Heart left ventricle (tissue), 16 donors: ENCODE measurements around the gene MRPS33. TPM values are rescaled to one million over a fixed set of nuclear protein-coding genes. Genes with fewer than 3 reads are reported as not detected.

Source experiments
- ATAC-seq, 4 donors: fragments of 200-7000 bp; cut with Tn5 transposase; one replicate each; pipeline ENCODE4 v1.9.1; 2020 to 2022; ENCODE audit warnings: moderate library complexity in 4 of 4, mild to moderate bottlenecking in 3 of 4, moderate number of reproducible peaks in 1 of 4
- DNase-seq, 5 donors: peaks; one replicate each; pipeline ENCODE4 v3.0.0-alpha.2; 2020
- H3K27ac ChIP-seq, 12 donors: fragments of 200-600 bp; sonication (generic) in 4 of 12; one replicate each; pipeline versions ENCODE4 v1.5.0 to v1.8.0; 2016 to 2022; ENCODE audit warnings: mild to moderate bottlenecking in 2 of 12
- H3K27me3 ChIP-seq, 9 donors: fragments of 200-600 bp; sonication (generic) in 2 of 9; one replicate each; pipeline versions ENCODE4 v1.5.1 to v1.8.0; 2016 to 2022; ENCODE audit warnings: mild to moderate bottlenecking in 3 of 9
- H3K36me3 ChIP-seq, 9 donors: fragments of 200-600 bp; sonication (generic) in 2 of 9; one replicate each; pipeline versions ENCODE4 v1.5.0 to v1.8.0; 2018 to 2022; ENCODE audit warnings: mild to moderate bottlenecking in 2 of 9
- H3K4me1 ChIP-seq, 12 donors: fragments of 200-600 bp; sonication (generic) in 4 of 12; one replicate each; pipeline versions ENCODE4 v1.5.0 to v1.8.0; 2016 to 2022; ENCODE audit warnings: mild to moderate bottlenecking in 3 of 12
- H3K4me3 ChIP-seq, 12 donors: fragments of 200-600 bp; sonication (generic) in 4 of 12; one replicate each; pipeline versions ENCODE4 v1.5.0 to v1.8.0; 2017 to 2022; ENCODE audit warnings: mild to moderate bottlenecking in 9 of 12, moderate library complexity in 4 of 12
- H3K9me3 ChIP-seq, 12 donors: fragments of 200-600 bp; sonication (generic) in 4 of 12; one replicate each; pipeline versions ENCODE4 v1.5.0 to v1.8.0; 2016 to 2022; ENCODE audit warnings: mild to moderate bottlenecking in 1 of 12
- CTCF ChIP-seq, 12 donors: fragments of 200-600 bp; sonication (generic) in 4 of 12; IDR thresholded peaks; one replicate each; pipeline versions ENCODE4 v1.5.0 to v1.8.0; 2018 to 2022; ENCODE audit warnings: antibody characterized with exemption in 12 of 12, mild to moderate bottlenecking in 5 of 12
- POLR2A ChIP-seq, 2 donors: fragments of 450-650 bp; IDR thresholded peaks; one replicate each; pipeline ENCODE4 v1.6.1; 2017; ENCODE audit warnings: antibody characterized with exemption in 2 of 2, mild to moderate bottlenecking in 2 of 2, moderate library complexity in 2 of 2
- WGBS, 4 donors: extraction: QIAGEN DNeasy Blood & Tissue Kit in 2 of 4; methylation state at CpG; one replicate each; pipeline versions ENCODE4 v1.1.5 to v1.1.7; 2013 to 2018; 5-methylcytosine and 5-hydroxymethylcytosine counted together
- intact Hi-C, 10 donors: fragments of 100-400 bp; cut with DNase I; formaldehyde crosslinking; loops; one replicate each; pipeline versions ENCODE4 v1.11.1 to v1.14.2; 2022
- polyA plus RNA-seq, 2 donors: library from polyadenylated mRNA; stranded (reverse); fragments of 200-250 nt; gene quantifications; one replicate each; pipeline ENCODE4 v1.2.3, GENCODE V29; 2013
- total RNA-seq, 9 donors: library from RNA; depleted of rRNA in 2 of 9; stranded (reverse); fragments of >200 nt in 2 of 9; fragmentation: NEBNext Ultra II Directional in 3 of 9; extraction: Animal tissue kit (Norgen Biotek cat#: 25700) in 3 of 9; gene quantifications; one replicate each; pipeline versions ENCODE4 v1.1.0 to v1.2.4, GENCODE V29; 2016 to 2023
- donor health status: ischemic (EF 13 %, LVEDD 7.1; RV severe dilation, severe dysfunction).
- donor health status: healthy with polysubstance abuse.
- donor health status: DM: no; HTN: yes; CAD: no.
- donor health status: DM: no; HTN: no; CAD: no.
- donor health status: ischemic (EF 25% LVEDD 6.9; RV normal size, moderate dysfunction).
- donor health status: ischemic (EF 25% LVEDD 5.7; RV mildly dilated, moderate dysfunction).
- donor health status: healthy.
- donor health status: DM: yes; HTN: yes; CAD: no.
- donor health status: ischemic (EF 35%, LVEDD 5.7; RV mildly dilated, moderate dysfunction).
- donor health status: nonischemic (EF 11% LVEDD 7.7; RV severe dilation, severe dysfunction).
- donor health status: DM: yes; HTN: yes; CAD: no.
- donor health status: PGD.
- donor health status: ischemic (EF 29% LVEDD 5.4; RV normal size, mild dysfunction).
- donor health status: nonischemic (EF 23%, LVEDD 6.1; RV moderate dilation, normal function).

Gene MRPS33
- total and polyA plus RNA-seq, 11 donors: 43.7 to 146 (median 105) TPM

- H3K4me3 ChIP-seq: no peak overlapping the region
- no peak overlapping the region for H3K27ac ChIP-seq
- intact Hi-C loops: no loop called here
- peaks cover 0 to 27% (median 3%) of the 10 kb centered on the region in 12 donors for H3K9me3 ChIP-seq
- no peaks in the 10 kb centered on the region for H3K4me1 ChIP-seq
- ATAC-seq: no peak
- TF ChIP-seq CTCF (IDR thresholded peaks at IDR 0.05) (peak in 2 of 12 donors; percentile 10 to 24), POLR2A (IDR thresholded peaks at IDR 0.05) (no peak)
- WGBS, 4 donors: 48 to 59% (median 50%) methylated on average over 3 of the region's 3 CpGs
- no peaks in the 10 kb centered on the region for H3K36me3 ChIP-seq
- DNase-seq: no peak
- peaks cover 0 to 8% (median 0%) of the 10 kb centered on the region in 9 donors for H3K27me3 ChIP-seq
Measured at GRCh38 chr7:141027043-141027442, 12.3 kb upstream of the MRPS33 start.

GRCh38 chr7:141024668-141025067, 9.9 kb upstream of the MRPS33 start:
- Histone ChIP-seq H3K36me3 (no peaks in the 10 kb centered on the region), H3K9me3 (peaks cover 0 to 27% (median 3%) of the 10 kb centered on the region in 12 donors), H3K4me3 (no peak overlapping the region), H3K4me1 (no peaks in the 10 kb centered on the region), H3K27ac (no peak overlapping the region), H3K27me3 (peaks cover 0 to 2% (median 0%) of the 10 kb centered on the region in 9 donors)
- no peak for ATAC-seq
- WGBS, 4 donors: 75 to 91% (median 86%) methylated on average over 1 of the region's 1 CpG
- no peak for DNase-seq
- TF ChIP-seq CTCF (IDR thresholded peaks at IDR 0.05) (no peak), POLR2A (IDR thresholded peaks at IDR 0.05) (no peak)
- intact Hi-C loops: no loop called here

- Histone ChIP-seq H3K4me1 (no peaks in the 10 kb centered on the region), H3K4me3 (no peak overlapping the region), H3K9me3 (peaks cover 0 to 18% (median 3%) of the 10 kb centered on the region in 12 donors), H3K27me3 (peaks cover 0 to 6% (median 0%) of the 10 kb centered on the region in 9 donors), H3K27ac (no peak overlapping the region), H3K36me3 (no peaks in the 10 kb centered on the region)
- WGBS, 4 donors: 66 to 75% (median 71%) methylated on average over 1 of the region's 1 CpG
- no peak for TF ChIP-seq CTCF (IDR thresholded peaks at IDR 0.05)
- no peak for TF ChIP-seq POLR2A (IDR thresholded peaks at IDR 0.05)
- intact Hi-C loops: no loop called here
- no peak for DNase-seq
- no peak for ATAC-seq
Measured at GRCh38 chr7:141023295-141023694, 8.5 kb upstream of the MRPS33 start.

- 89 to 94% (median 90%) methylated on average over 3 of the region's 3 CpGs for WGBS, 4 donors
Measured at GRCh38 chr7:141017555-141017954, 2.8 kb upstream of the MRPS33 start.

More at GRCh38 chr7:141017555-141017954, 2.8 kb upstream of the MRPS33 start:
- no peak overlapping the region for H3K27ac ChIP-seq
- ATAC-seq (no peak), DNase-seq (no peak)
- H3K9me3 ChIP-seq: peaks cover 0 to 4% (median 0%) of the 10 kb centered on the region in 12 donors
- H3K36me3 ChIP-seq: no peaks in the 10 kb centered on the region
- no peak overlapping the region for H3K4me3 ChIP-seq
- TF ChIP-seq POLR2A (IDR thresholded peaks at IDR 0.05) (no peak), CTCF (IDR thresholded peaks at IDR 0.05) (no peak)
- H3K27me3 ChIP-seq: peaks cover 0 to 6% (median 0%) of the 10 kb centered on the region in 9 donors
- intact Hi-C loops: loop anchor here in 7 of 10 donors (5.0 to 10.0 kb wide), 9 partner anchors 93 to 637 kb away; partner anchors contain the start of genes BRAF (in 4 of the 7), ADCK2 (in 3 of the 7) and NDUFB2 (in 1 of the 7)
- peaks cover 0 to 18% (median 12%) of the 10 kb centered on the region in 12 donors for H3K4me1 ChIP-seq
